ENCODE measurements around the gene ERGIC1.

- TF ChIP-seq, protein P1, sequence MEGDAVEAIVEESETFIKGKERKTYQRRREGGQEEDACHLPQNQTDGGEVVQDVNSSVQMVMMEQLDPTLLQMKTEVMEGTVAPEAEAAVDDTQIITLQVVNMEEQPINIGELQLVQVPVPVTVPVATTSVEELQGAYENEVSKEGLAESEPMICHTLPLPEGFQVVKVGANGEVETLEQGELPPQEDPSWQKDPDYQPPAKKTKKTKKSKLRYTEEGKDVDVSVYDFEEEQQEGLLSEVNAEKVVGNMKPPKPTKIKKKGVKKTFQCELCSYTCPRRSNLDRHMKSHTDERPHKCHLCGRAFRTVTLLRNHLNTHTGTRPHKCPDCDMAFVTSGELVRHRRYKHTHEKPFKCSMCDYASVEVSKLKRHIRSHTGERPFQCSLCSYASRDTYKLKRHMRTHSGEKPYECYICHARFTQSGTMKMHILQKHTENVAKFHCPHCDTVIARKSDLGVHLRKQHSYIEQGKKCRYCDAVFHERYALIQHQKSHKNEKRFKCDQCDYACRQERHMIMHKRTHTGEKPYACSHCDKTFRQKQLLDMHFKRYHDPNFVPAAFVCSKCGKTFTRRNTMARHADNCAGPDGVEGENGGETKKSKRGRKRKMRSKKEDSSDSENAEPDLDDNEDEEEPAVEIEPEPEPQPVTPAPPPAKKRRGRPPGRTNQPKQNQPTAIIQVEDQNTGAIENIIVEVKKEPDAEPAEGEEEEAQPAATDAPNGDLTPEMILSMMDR (IDR thresholded peaks at IDR 0.05) = no peak
- TF ChIP-seq POLR2A (IDR thresholded peaks at IDR 0.05) = no peak
These were observed 109.3 kb downstream of the ERGIC1 start for GRCh38 chr5:172943283-172943841.

All from body of pancreas (tissue), 4 donors.